GM23338 (cell line): Measurements from ENCODE around the gene PCGF6. TPM values are rescaled to one million over a fixed set of nuclear protein-coding genes. Genes with fewer than 3 reads are reported as not detected.

Experiments used
- ATAC-seq: fragments of 200-7000 bp; cut with Tn5 transposase; 3 replicates; pipeline ENCODE4 v1.9.1; 2020
- DNase-seq: peaks from one replicate; pipeline ENCODE4 v3.0.0-alpha.2; 2015; ENCODE audit warnings: low spot score
- H2AFZ ChIP-seq: fragments of 200-600 bp; sonication (generic); 2 replicates; pipeline ENCODE4 v1.8.0; 2016; ENCODE audit warnings: antibody characterized with exemption, mild to moderate bottlenecking, moderate library complexity
- H3F3A ChIP-seq: fragments of 200-600 bp; sonication (generic); replicated peaks from 2 replicates; pipeline ENCODE4 v1.8.0; 2017; ENCODE audit warnings: antibody characterized with exemption, mixed run types, low read depth
- H3K27ac ChIP-seq: fragments of 200-600 bp; sonication (generic); 2 replicates; pipeline ENCODE4 v1.6.1; 2016; ENCODE audit warnings: low read depth
- H3K27me3 ChIP-seq: fragments of 200-600 bp; sonication (generic); 2 replicates; pipeline ENCODE4 v1.8.0; 2016; ENCODE audit warnings: mild to moderate bottlenecking, mixed run types, moderate library complexity; ENCODE audit not compliant: insufficient read depth
- H3K36me3 ChIP-seq: fragments of 200-600 bp; sonication (generic); 2 replicates; pipeline ENCODE4 v1.8.0; 2016; ENCODE audit warnings: mild to moderate bottlenecking; ENCODE audit not compliant: insufficient read depth
- H3K4me1 ChIP-seq: fragments of 200-600 bp; sonication (generic); 2 replicates; pipeline ENCODE4 v1.8.0; 2016; ENCODE audit warnings: mild to moderate bottlenecking, moderate library complexity; ENCODE audit not compliant: insufficient read depth
- H3K4me2 ChIP-seq: fragments of 200-600 bp; sonication (generic); 2 replicates; pipeline ENCODE4 v1.7.1; 2017; ENCODE audit warnings: mixed run types
- H3K4me3 ChIP-seq: fragments of 200-600 bp; sonication (generic); 2 replicates; pipeline ENCODE4 v1.6.1; 2016; ENCODE audit warnings: mixed run types
- H3K79me2 ChIP-seq: fragments of 200-600 bp; sonication (generic); replicated peaks from 2 replicates; pipeline ENCODE4 v1.8.0; 2017; ENCODE audit warnings: mild to moderate bottlenecking; ENCODE audit not compliant: insufficient read depth
- H3K9me2 ChIP-seq: fragments of 200-600 bp; sonication (generic); 2 replicates; pipeline ENCODE4 v1.8.0; 2017; ENCODE audit not compliant: insufficient read depth
- H4K20me1 ChIP-seq: fragments of 200-600 bp; sonication (generic); replicated peaks from 2 replicates; pipeline ENCODE4 v1.8.0; 2017; ENCODE audit warnings: mild to moderate bottlenecking; ENCODE audit not compliant: insufficient read depth
- H3K27ac Mint-ChIP-seq: 2 replicates; pipeline ENCODE4 v1.8.0; 2020; ENCODE audit warnings: inconsistent platforms, mild to moderate bottlenecking, moderate library complexity, mixed read lengths
- H3K27me3 Mint-ChIP-seq: 3 replicates; pipeline ENCODE4 v1.8.0; 2022; ENCODE audit warnings: low read depth, mild to moderate bottlenecking, moderate library complexity, mixed read lengths, inconsistent platforms; ENCODE audit not compliant: insufficient read depth, poor library complexity
- H3K36me3 Mint-ChIP-seq: 3 replicates; pipeline ENCODE4 v1.8.0; 2021; ENCODE audit warnings: low read depth, mild to moderate bottlenecking, inconsistent platforms, moderate library complexity, mixed read lengths
- H3K4me1 Mint-ChIP-seq: 3 replicates; pipeline ENCODE4 v1.8.0; 2020; ENCODE audit warnings: mild to moderate bottlenecking, inconsistent platforms, mixed read lengths
- H3K4me3 Mint-ChIP-seq: 3 replicates; pipeline ENCODE4 v1.8.0; 2021; ENCODE audit warnings: moderate library complexity, mild to moderate bottlenecking, inconsistent platforms, mixed read lengths
- H3K9me3 Mint-ChIP-seq: 3 replicates; pipeline ENCODE4 v1.8.0; 2020; ENCODE audit warnings: moderate library complexity, mild to moderate bottlenecking, inconsistent platforms, mixed read lengths
- CREB1 ChIP-seq: fragments of 250-450 bp; sonication (Bioruptor Pico); IDR thresholded peaks from 2 replicates; pipeline ENCODE4 v1.5.0; 2020; ENCODE audit warnings: low read depth, mild to moderate bottlenecking, moderate library complexity
- EZH2 ChIP-seq: fragments of 200-600 bp; sonication (generic); IDR thresholded peaks from one replicate; pipeline ENCODE4 v1.8.0; 2017; ENCODE audit warnings: antibody characterized with exemption, mild to moderate bottlenecking, low read depth; ENCODE audit not compliant: unreplicated experiment
- EZH2phosphoT487 ChIP-seq: fragments of 200-600 bp; sonication (generic); IDR thresholded peaks from one replicate; pipeline ENCODE4 v1.8.1; 2018; ENCODE audit warnings: antibody characterized with exemption; ENCODE audit not compliant: unreplicated experiment
- JUNB ChIP-seq: IDR thresholded peaks from one replicate; pipeline ENCODE4 v1.6.1; 2016; ENCODE audit warnings: antibody characterized with exemption; ENCODE audit not compliant: unreplicated experiment
- NANOG ChIP-seq: IDR thresholded peaks from 2 replicates; pipeline ENCODE4 v1.6.1; 2016; ENCODE audit warnings: antibody characterized with exemption, borderline replicate concordance
- POLR2AphosphoS5 ChIP-seq: IDR thresholded peaks from 2 replicates; pipeline ENCODE4 v1.6.1; 2016; ENCODE audit warnings: antibody characterized with exemption, low read depth
- REST ChIP-seq: IDR thresholded peaks from one replicate; pipeline ENCODE4 v1.6.1; 2018; ENCODE audit warnings: antibody characterized with exemption; ENCODE audit not compliant: unreplicated experiment
- STAT1 ChIP-seq: IDR thresholded peaks from one replicate; pipeline ENCODE4 v1.6.1; 2016; ENCODE audit warnings: antibody characterized with exemption; ENCODE audit not compliant: unreplicated experiment
- ZNF114 ChIP-seq: fragments of 250-450 bp; sonication (Bioruptor Pico); IDR thresholded peaks from 2 replicates; pipeline ENCODE4 v1.5.0; 2020; ENCODE audit warnings: mild to moderate bottlenecking, moderate library complexity
- ZNF331 ChIP-seq: fragments of 250-450 bp; sonication (Bioruptor Pico); IDR thresholded peaks from 2 replicates; pipeline ENCODE4 v1.5.0; 2020; ENCODE audit warnings: low read depth, mild to moderate bottlenecking, moderate library complexity
- ZNF462 ChIP-seq: fragments of 250-450 bp; sonication (Bioruptor Pico); IDR thresholded peaks from 2 replicates; pipeline ENCODE4 v1.5.0; 2020; ENCODE audit warnings: mild to moderate bottlenecking, moderate library complexity
- polyA plus RNA-seq: library from polyadenylated mRNA; unstranded; fragments of >200 nt; fragmentation: Nextera tagmentation; extraction: Ambion mirVana; gene quantifications from 2 replicates; pipeline ENCODE4 v1.2.1, GENCODE V29; 2016
- total RNA-seq: library from RNA; depleted of rRNA; stranded (reverse); fragments of >200 nt; shearing (Covaris generic); gene quantifications from 2 replicates; pipeline ENCODE4 v1.2.3, GENCODE V29; 2014
- TF ChIP-seq, protein P1 (sequence below): IDR thresholded peaks from 2 replicates; pipeline ENCODE4 v1.6.1; 2016; ENCODE audit warnings: antibody characterized with exemption
- TF ChIP-seq, protein P2 (sequence below), 2 experiments: fragments of 200-600 bp in 1 of 2; sonication (generic) in 1 of 2; conservative IDR thresholded peaks; 2 replicates each; pipeline versions ENCODE4 v1.5.1 to v1.6.1; 2016 to 2017; ENCODE audit warnings: antibody characterized with exemption in 2 of 2, low read depth in 2 of 2, mild to moderate bottlenecking in 2 of 2, moderate library complexity in 1 of 2

The PCGF6 gene
- total and polyA plus RNA-seq, 2 experiments from 2014 or later: 14.0 to 22.3 TPM

- peak within 1 kb of the TSS; percentile 0; the same call in 1 of the 2 replicates for H2AFZ ChIP-seq
- TF ChIP-seq, protein P1, sequence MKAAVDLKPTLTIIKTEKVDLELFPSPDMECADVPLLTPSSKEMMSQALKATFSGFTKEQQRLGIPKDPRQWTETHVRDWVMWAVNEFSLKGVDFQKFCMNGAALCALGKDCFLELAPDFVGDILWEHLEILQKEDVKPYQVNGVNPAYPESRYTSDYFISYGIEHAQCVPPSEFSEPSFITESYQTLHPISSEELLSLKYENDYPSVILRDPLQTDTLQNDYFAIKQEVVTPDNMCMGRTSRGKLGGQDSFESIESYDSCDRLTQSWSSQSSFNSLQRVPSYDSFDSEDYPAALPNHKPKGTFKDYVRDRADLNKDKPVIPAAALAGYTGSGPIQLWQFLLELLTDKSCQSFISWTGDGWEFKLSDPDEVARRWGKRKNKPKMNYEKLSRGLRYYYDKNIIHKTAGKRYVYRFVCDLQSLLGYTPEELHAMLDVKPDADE: peak; percentile 74; the same call in 1 of the 2 replicates
- TF ChIP-seq REST (peak; percentile 45), NANOG (no peak), JUNB (no peak), EZH2phosphoT487 (no peak), EZH2 (no peak), STAT1 (no peak), ZNF462 (CRISPR knock-in tag) (no peak), ZNF331 (no peak), POLR2AphosphoS5 (peak; percentile 96), CREB1 (no peak), ZNF114 (CRISPR knock-in tag) (no peak)
- TF ChIP-seq, protein P2, sequence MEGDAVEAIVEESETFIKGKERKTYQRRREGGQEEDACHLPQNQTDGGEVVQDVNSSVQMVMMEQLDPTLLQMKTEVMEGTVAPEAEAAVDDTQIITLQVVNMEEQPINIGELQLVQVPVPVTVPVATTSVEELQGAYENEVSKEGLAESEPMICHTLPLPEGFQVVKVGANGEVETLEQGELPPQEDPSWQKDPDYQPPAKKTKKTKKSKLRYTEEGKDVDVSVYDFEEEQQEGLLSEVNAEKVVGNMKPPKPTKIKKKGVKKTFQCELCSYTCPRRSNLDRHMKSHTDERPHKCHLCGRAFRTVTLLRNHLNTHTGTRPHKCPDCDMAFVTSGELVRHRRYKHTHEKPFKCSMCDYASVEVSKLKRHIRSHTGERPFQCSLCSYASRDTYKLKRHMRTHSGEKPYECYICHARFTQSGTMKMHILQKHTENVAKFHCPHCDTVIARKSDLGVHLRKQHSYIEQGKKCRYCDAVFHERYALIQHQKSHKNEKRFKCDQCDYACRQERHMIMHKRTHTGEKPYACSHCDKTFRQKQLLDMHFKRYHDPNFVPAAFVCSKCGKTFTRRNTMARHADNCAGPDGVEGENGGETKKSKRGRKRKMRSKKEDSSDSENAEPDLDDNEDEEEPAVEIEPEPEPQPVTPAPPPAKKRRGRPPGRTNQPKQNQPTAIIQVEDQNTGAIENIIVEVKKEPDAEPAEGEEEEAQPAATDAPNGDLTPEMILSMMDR (conservative IDR thresholded peaks at IDR 0.05; ENCODE audit: low read depth in 2 of 2): no peak
- no peaks in the 10 kb centered on the region for H3K36me3 ChIP-seq
- Mint-ChIP-seq H3K27ac (0 out of 2 replicates have a peak within 1 kb of the TSS, but pooled peaks have one; percentile 38), H3K27me3 (no peaks in the 10 kb centered on the region), H3K4me1 (peaks cover 2% of the 10 kb centered on the region; the same call in 2 of the 3 replicates), H3K9me3 (peaks cover 5% of the 10 kb centered on the region; the same call in 2 of the 3 replicates), H3K36me3 (no peaks in the 10 kb centered on the region), H3K4me3 (peak within 1 kb of the TSS; percentile 85)
- no peaks in the 10 kb centered on the region for H3K27me3 ChIP-seq
- peak within 1 kb of the TSS; percentile 5; the same call in 1 of the 2 replicates for H3K27ac ChIP-seq
- DNase-seq: peak; percentile 98
- no peaks in the 10 kb centered on the region; the same call in 1 of the 2 replicates for H3K4me1 ChIP-seq
- 0 out of 2 replicates have a peak, but pooled peaks cover 2% of the 10 kb centered on the region for H3F3A ChIP-seq
- peaks cover 11% of the 10 kb centered on the region for H4K20me1 ChIP-seq
- H3K9me2 ChIP-seq: no peaks in the 10 kb centered on the region
- peak within 1 kb of the TSS; percentile 85 for H3K4me3 ChIP-seq
- peak; percentile 72 for ATAC-seq
- peak within 1 kb of the TSS; percentile 72 for H3K4me2 ChIP-seq
- peaks cover 25% of the 10 kb centered on the region for H3K79me2 ChIP-seq
These were observed 17.0 kb upstream of the PCGF6 start, which contains the start of gene TAF5 for GRCh38 chr10:103367782-103368518. Gene TAF5 (plus strand): TSS chr10:103367976. CDS start chr10:103367990, 14 bp downstream.
